Lower leg skin (tissue), 3 donors: Measurements from ENCODE around the gene KRT14.

ENCODE experiments used
- POLR2A ChIP-seq, 2 donors: fragments of 450-650 bp; IDR thresholded peaks; one replicate each; pipeline ENCODE4 v1.6.1; 2016 to 2017; ENCODE audit warnings: antibody characterized with exemption in 2 of 2, mild to moderate bottlenecking in 1 of 2, moderate library complexity in 1 of 2
- TF ChIP-seq, protein P1 (sequence below), 3 donors: fragments of 450-650 bp; IDR thresholded peaks; one replicate each; pipeline ENCODE4 v1.5.1; 2016; ENCODE audit warnings: antibody characterized with exemption in 3 of 3, mild to moderate bottlenecking in 3 of 3, moderate library complexity in 2 of 3

DNA sequence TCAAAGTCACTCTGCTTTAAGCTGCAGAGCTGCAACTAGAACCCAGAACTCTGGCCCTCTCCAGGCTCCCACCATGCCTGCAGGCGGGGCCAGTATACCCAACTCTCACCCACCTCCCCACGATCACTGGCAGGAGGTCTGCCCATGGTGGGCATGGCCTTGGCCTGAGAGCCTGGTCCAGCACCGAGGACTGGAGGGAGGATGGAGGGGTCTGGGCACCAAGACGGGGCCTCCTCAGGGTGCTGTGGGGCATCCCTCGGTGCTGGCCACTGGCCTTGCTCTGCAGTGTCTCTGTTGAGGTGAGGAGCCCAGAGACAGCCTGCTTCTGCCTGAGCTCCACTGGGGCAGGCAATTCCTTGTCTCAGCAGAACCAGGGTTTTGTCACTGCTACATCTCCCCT lies 27.4 kb upstream of the KRT14 start:
- TF ChIP-seq, protein P1, sequence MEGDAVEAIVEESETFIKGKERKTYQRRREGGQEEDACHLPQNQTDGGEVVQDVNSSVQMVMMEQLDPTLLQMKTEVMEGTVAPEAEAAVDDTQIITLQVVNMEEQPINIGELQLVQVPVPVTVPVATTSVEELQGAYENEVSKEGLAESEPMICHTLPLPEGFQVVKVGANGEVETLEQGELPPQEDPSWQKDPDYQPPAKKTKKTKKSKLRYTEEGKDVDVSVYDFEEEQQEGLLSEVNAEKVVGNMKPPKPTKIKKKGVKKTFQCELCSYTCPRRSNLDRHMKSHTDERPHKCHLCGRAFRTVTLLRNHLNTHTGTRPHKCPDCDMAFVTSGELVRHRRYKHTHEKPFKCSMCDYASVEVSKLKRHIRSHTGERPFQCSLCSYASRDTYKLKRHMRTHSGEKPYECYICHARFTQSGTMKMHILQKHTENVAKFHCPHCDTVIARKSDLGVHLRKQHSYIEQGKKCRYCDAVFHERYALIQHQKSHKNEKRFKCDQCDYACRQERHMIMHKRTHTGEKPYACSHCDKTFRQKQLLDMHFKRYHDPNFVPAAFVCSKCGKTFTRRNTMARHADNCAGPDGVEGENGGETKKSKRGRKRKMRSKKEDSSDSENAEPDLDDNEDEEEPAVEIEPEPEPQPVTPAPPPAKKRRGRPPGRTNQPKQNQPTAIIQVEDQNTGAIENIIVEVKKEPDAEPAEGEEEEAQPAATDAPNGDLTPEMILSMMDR (IDR thresholded peaks at IDR 0.05), result no peak
- no peak for TF ChIP-seq POLR2A (IDR thresholded peaks at IDR 0.05)
